Upper lobe of left lung (tissue), 4 donors: Measurements from ENCODE around the gene HAVCR2.

Experiments
- CTCF ChIP-seq, 6 experiments: fragments of 450-650 bp in 4 of 6; fragments of 200-600 bp in 2 of 6; sonication (generic) in 2 of 6; IDR thresholded peaks; one replicate each; pipeline ENCODE4 v1.5.1; 2016 to 2019; ENCODE audit warnings: antibody characterized with exemption in 6 of 6
- POLR2A ChIP-seq, 4 donors: fragments of 450-650 bp; IDR thresholded peaks; one replicate each; pipeline ENCODE4 v1.5.1; 2016 to 2017; ENCODE audit warnings: antibody characterized with exemption in 4 of 4, mild to moderate bottlenecking in 2 of 4
- POLR2AphosphoS5 ChIP-seq, 2 donors: sonication (generic); formaldehyde crosslinking; IDR thresholded peaks; one replicate each; pipeline ENCODE4 v1.5.1; 2017; ENCODE audit warnings: antibody characterized with exemption in 2 of 2

DNA sequence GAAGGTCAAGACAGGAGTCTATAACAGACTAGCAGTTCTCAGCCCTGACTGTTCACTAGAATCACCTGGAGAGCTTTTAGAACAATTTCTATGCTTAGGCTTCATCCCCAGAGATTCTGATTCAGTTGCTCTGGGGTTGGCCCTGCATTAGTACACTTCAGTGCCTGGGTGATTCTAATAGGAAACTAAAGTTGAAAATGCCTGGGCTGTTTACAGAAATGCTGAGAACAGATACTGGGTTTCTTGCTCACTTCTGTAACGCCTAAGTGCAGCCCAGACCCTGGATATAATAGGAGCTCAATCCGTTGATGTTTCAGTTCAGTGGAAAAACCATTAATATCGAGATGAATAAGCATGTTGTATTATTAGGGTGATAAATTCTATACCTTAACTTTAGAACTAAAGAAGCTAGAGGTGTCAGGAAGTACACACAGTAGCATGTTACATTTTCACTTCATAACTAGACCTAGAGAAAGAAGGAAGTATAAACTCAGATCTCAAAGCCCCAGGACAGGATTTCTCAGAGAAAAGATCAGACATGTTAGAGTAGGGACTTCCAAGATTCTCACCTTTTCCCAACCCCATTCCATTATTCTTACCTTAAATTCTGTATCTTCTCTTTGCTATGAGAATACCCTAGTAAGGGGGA, 20.4 kb downstream of the HAVCR2 start:
- TF ChIP-seq POLR2A (IDR thresholded peaks at IDR 0.05): no peak
- TF ChIP-seq POLR2AphosphoS5 (IDR thresholded peaks at IDR 0.05): no peak
- no peak for TF ChIP-seq CTCF (IDR thresholded peaks at IDR 0.05)
